ENCODE results near the gene CCDC85B. TPM values are rescaled to one million over a fixed set of nuclear protein-coding genes. Genes with fewer than 3 reads are reported as not detected.

The CCDC85B gene
- total RNA-seq, 2 experiments from 2014 or later, result 40.0 to 44.4 TPM

- Mint-ChIP-seq H3K27ac (no peak overlapping the region), H3K4me3 (peak overlapping the region; percentile 12), H3K4me1 (ENCODE audit: low read depth) (peaks cover 20% of the 10 kb centered on the region), H3K27me3 (no peaks in the 10 kb centered on the region), H3K36me3 (peaks cover 5% of the 10 kb centered on the region), H3K9me3 (no peaks in the 10 kb centered on the region)
- intact Hi-C loops (cut with micrococcal nuclease), result loop anchor here (2.0 kb wide), 2 partner anchors 13 to 17 kb away; partner anchors contain the start of genes CFL1 and FIBP
- ChIA-PET POLR2A (interaction anchor here (3.5 to 4.8 kb wide), 3 partner anchors 12 to 20 kb away, joined by 15 to 56 read pairs (median 29); partner anchors contain the start of genes CCDC85B, CFL1, FIBP and MUS81), CTCF (interaction anchor here (1.9 to 7.0 kb wide), 3 partner anchors 12 to 19 kb away, joined by 5 to 151 read pairs (median 32); partner anchors contain the start of genes CCDC85B, FIBP and MUS81)
- no peak for DNase-seq
These were observed 18.5 kb upstream of the CCDC85B start for GRCh38 chr11:65871811-65872548.

DNA sequence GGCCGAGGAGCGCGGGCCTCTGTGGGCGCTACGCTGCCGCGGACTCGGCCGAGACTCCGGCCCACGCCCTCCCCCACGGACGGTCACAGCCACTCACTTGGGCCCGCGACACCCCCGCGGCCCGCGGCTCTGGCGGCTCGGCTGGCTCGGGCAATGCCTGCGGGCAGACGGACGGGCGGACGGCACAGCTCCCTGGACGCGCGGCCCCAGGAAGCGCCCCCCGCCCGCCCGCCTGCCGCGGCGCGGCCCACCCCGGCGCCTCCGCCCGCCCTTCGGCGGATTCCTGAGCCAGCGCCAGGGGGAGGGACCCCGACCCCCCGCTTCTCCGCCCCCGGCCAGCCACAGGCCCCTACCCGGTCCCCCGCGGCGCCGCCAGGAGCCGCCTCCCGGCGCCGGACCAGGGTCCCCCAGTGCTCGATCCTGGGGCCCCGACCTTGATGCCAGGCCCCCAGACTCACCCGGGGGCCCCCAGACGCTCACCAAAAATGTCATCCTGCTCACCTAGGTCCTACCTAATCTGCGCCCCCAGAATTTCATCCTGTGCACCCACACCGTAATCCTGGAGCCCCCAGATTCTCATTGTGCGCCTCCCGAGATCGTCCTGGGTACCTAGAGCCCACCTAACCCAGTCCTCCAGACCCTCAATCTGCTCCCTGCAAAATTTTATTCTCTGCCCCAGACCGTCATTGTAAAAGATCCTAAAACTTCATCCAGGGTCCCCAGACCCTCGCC lies 17.7 kb upstream of the CCDC85B start, which contains the start of gene EFEMP2:
TSS of gene EFEMP2 (minus strand) at position 215 of the 732 bp plus-strand sequence. CDS start 446 bp downstream, outside the sequence.
- intact Hi-C loops (cut with micrococcal nuclease), result loop anchor here (2.0 kb wide), 2 partner anchors 14 to 16 kb away; partner anchors contain the start of genes CFL1 and FIBP
- H3K27ac Mint-ChIP-seq, result peak within 1 kb of the TSS; percentile 81

GRCh38 chr11:65873318-65874156 lies 16.9 kb upstream of the CCDC85B start:
- DNase-seq, result peak; percentile 98
- peak overlapping the region; percentile 85 for H3K4me3 Mint-ChIP-seq
- POLR2A ChIA-PET, result interaction anchor here (0.5 to 2.5 kb wide), 4 partner anchors 11 to 25 kb away, joined by 3 to 9 read pairs (median 6); partner anchors contain the start of gene MUS81
- H3K9me3 Mint-ChIP-seq, result no peaks in the 10 kb centered on the region
- intact Hi-C loops (cut with micrococcal nuclease), result loop anchor here (2.0 kb wide), 2 partner anchors 15 kb away; partner anchors contain the start of genes CFL1 and FIBP
- CTCF ChIA-PET, result interaction anchor here (1.0 to 7.0 kb wide), 6 partner anchors 9 to 55 kb away, joined by 3 to 151 read pairs (median 6); partner anchors contain the start of genes FIBP and MUS81
- peaks cover 20% of the 10 kb centered on the region for H3K4me1 Mint-ChIP-seq (ENCODE audit: low read depth)
- peak overlapping the region; percentile 81 for H3K27ac Mint-ChIP-seq
- no peaks in the 10 kb centered on the region for H3K36me3 Mint-ChIP-seq
- H3K27me3 Mint-ChIP-seq, result no peaks in the 10 kb centered on the region

More for the DNA sequence above, 17.7 kb upstream of the CCDC85B start, which contains the start of gene EFEMP2:
- H3K9me3 Mint-ChIP-seq, result no peaks in the 10 kb centered on the region
- H3K4me3 Mint-ChIP-seq, result peak within 1 kb of the TSS; percentile 85
- peaks cover 1% of the 10 kb centered on the region for H3K36me3 Mint-ChIP-seq
- peaks cover 20% of the 10 kb centered on the region for H3K4me1 Mint-ChIP-seq (ENCODE audit: low read depth)
- ChIA-PET CTCF (interaction anchor here (1.5 to 7.0 kb wide), 5 partner anchors 11 to 18 kb away, joined by 5 to 151 read pairs (median 19); partner anchors contain the start of genes CCDC85B, FIBP and MUS81), POLR2A (interaction anchor here (1.1 to 4.8 kb wide), 4 partner anchors 12 to 14 kb away, joined by 4 to 56 read pairs (median 8); partner anchors contain the start of genes CFL1 and MUS81)
- H3K27me3 Mint-ChIP-seq, result no peaks in the 10 kb centered on the region
- DNase-seq, result no peak

- Mint-ChIP-seq H3K9me3 (no peaks in the 10 kb centered on the region), H3K36me3 (peaks cover 17% of the 10 kb centered on the region), H3K4me1 (ENCODE audit: low read depth) (peaks cover 28% of the 10 kb centered on the region), H3K27me3 (no peaks in the 10 kb centered on the region), H3K4me3 (peak within 1 kb of the TSS; percentile 31), H3K27ac (peak within 1 kb of the TSS; percentile 89)
- ChIA-PET POLR2A (interaction anchor here (1.5 kb wide), 1 partner anchor 9 kb away, joined by 4 read pairs; the partner anchor contains the start of gene FIBP), CTCF (interaction anchor here (0.6 to 5.0 kb wide), 5 partner anchors 9 to 370 kb away, joined by 3 to 33 read pairs (median 4); partner anchors contain the start of genes CFL1, FIBP, KAT5 and MUS81)
- DNase-seq, result peak; percentile 54
- intact Hi-C loops (cut with micrococcal nuclease), result no loop called here
These were observed 10.9 kb upstream of the CCDC85B start, which contains the start of gene CTSW for GRCh38 chr11:65879617-65880016. TSS of gene CTSW (plus strand) at chr11:65879837. CDS start at chr11:65879855, 18 bp downstream.

DNA sequence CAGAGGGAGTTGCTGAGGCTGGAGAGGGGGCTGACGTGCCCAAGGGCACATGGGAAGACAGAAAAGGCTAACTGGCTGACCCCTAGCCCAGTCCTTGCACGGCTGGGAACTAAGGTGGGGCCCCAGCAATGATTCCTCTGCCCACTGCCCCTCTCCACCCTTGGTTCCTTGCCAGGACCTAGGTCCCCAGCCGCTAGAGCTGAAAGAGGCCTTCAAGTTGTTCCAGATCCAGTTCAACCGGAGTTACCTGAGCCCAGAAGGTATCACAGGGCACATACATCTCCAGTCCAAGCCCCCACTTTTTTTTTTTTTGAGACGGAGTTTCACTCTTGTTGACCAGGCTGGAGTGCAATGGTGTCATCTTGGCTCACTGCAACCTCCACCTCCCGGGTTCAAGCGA lies 10.4 kb upstream of the CCDC85B start:
- no peak for DNase-seq
- Mint-ChIP-seq H3K4me3 (no peak overlapping the region), H3K27me3 (no peaks in the 10 kb centered on the region), H3K4me1 (ENCODE audit: low read depth) (peaks cover 32% of the 10 kb centered on the region), H3K36me3 (peaks cover 21% of the 10 kb centered on the region), H3K9me3 (no peaks in the 10 kb centered on the region), H3K27ac (peak overlapping the region; percentile 89)
- intact Hi-C loops (cut with micrococcal nuclease), result no loop called here
- CTCF ChIA-PET, result interaction anchor here (0.6 to 5.0 kb wide), 4 partner anchors 8 to 371 kb away, joined by 3 to 33 read pairs (median 8); partner anchors contain the start of genes CFL1, FIBP, KAT5 and MUS81
- POLR2A ChIA-PET, result interaction anchor here (1.5 kb wide), 1 partner anchor 9 kb away, joined by 4 read pairs; the partner anchor contains the start of gene FIBP

- H3K27me3 Mint-ChIP-seq, result no peaks in the 10 kb centered on the region
- H3K27ac Mint-ChIP-seq, result peak overlapping the region; percentile 89
- peaks cover 36% of the 10 kb centered on the region for H3K4me1 Mint-ChIP-seq (ENCODE audit: low read depth)
- ChIA-PET POLR2A (interaction anchor here (1.0 kb wide), 1 partner anchor 20 kb away, joined by 3 read pairs; no protein-coding TSS in a partner anchor), CTCF (interaction anchor here (1.6 to 5.0 kb wide), 5 partner anchors 7 to 169 kb away, joined by 6 to 33 read pairs (median 8); partner anchors contain the start of genes CCDC85B, CFL1, FIBP and KAT5)
- H3K36me3 Mint-ChIP-seq, result peaks cover 27% of the 10 kb centered on the region
- no peak for DNase-seq
- intact Hi-C loops (cut with micrococcal nuclease), result no loop called here
- H3K4me3 Mint-ChIP-seq, result peak overlapping the region; percentile 35
- no peaks in the 10 kb centered on the region for H3K9me3 Mint-ChIP-seq
These were observed 9.5 kb upstream of the CCDC85B start for GRCh38 chr11:65880844-65881421.

DNA sequence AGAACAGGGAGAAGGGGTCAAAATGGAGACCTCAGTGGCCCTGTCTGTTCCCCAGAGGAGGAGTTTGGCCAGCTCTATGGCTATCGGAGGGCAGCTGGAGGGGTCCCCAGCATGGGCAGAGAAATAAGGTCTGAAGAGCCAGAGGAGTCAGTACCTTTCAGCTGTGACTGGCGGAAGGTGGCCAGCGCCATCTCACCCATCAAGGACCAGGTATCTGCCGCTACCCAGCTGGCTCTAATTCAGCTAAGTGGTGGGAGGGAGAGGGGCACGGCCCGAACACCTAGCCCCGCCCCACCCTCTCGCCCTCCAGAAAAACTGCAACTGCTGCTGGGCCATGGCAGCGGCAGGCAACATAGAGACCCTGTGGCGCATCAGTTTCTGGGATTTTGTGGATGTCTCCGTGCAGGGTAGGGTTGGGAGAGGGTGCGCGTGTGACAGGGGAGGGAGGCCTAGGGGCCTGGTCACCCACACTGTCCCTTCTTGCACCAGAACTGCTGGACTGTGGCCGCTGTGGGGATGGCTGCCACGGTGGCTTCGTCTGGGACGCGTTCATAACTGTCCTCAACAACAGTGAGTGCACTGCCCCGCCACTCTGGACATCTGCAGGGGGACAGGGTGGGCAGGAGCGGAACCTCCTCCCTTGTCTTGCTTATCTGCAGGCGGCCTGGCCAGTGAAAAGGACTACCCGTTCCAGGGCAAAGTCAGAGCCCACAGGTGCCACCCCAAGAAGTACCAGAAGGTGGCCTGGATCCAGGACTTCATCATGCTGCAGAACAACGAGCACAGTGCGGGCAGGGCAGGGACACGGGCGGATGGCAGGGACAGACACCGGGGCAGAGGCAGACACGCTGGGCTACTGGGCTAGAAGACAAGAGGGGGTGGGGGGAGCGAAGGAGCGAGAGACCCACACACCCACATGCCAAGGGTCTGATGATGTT lies 8.1 kb upstream of the CCDC85B start:
- H3K27ac Mint-ChIP-seq, result no peak overlapping the region
- CTCF ChIA-PET, result interaction anchor here (0.6 to 8.8 kb wide), 9 partner anchors 8 to 173 kb away, joined by 3 to 156 read pairs (median 6); partner anchors contain the start of genes CCDC85B, CFL1, KAT5 and MUS81
- POLR2A ChIA-PET, result interaction anchor here (0.8 kb wide), 1 partner anchor 12 kb away, joined by 4 read pairs; no protein-coding TSS in a partner anchor
- intact Hi-C loops (cut with micrococcal nuclease), result no loop called here
- peaks cover 34% of the 10 kb centered on the region for H3K36me3 Mint-ChIP-seq
- H3K9me3 Mint-ChIP-seq, result no peaks in the 10 kb centered on the region
- H3K4me3 Mint-ChIP-seq, result no peak overlapping the region
- no peaks in the 10 kb centered on the region for H3K27me3 Mint-ChIP-seq
- H3K4me1 Mint-ChIP-seq (ENCODE audit: low read depth), result peaks cover 44% of the 10 kb centered on the region
- no peak for DNase-seq

GRCh38 chr11:65883058-65883761 lies 7.3 kb upstream of the CCDC85B start:
- H3K27me3 Mint-ChIP-seq, result no peaks in the 10 kb centered on the region
- intact Hi-C loops (cut with micrococcal nuclease), result no loop called here
- peaks cover 47% of the 10 kb centered on the region for H3K4me1 Mint-ChIP-seq (ENCODE audit: low read depth)
- H3K36me3 Mint-ChIP-seq, result peaks cover 35% of the 10 kb centered on the region
- CTCF ChIA-PET, result interaction anchor here (0.9 to 9.5 kb wide), 24 partner anchors 12 to 186 kb away, joined by 3 to 277 read pairs (median 9); partner anchors contain the start of genes C11orf68, CFL1, EFEMP2 and FOSL1
- DNase-seq, result no peak
- H3K9me3 Mint-ChIP-seq, result no peaks in the 10 kb centered on the region
- H3K4me3 Mint-ChIP-seq, result no peak overlapping the region
- POLR2A ChIA-PET, result interaction anchor here (0.9 to 1.5 kb wide), 2 partner anchors 13 to 100 kb away, joined by 3 read pairs; no protein-coding TSS in a partner anchor
- H3K27ac Mint-ChIP-seq, result no peak overlapping the region

Measured in activated CD4-positive, alpha-beta memory T cell treated with anti-CD3 and anti-CD28 coated beads for 36 hours (primary cell).